HEK293 (cell line): ENCODE measurements around the gene TALDO1.

Experiments
- PRDM6 ChIP-seq: fragments of 450-650 bp; formaldehyde crosslinking; IDR thresholded peaks from 2 replicates; pipeline ENCODE4 v1.5.1; 2017; ENCODE audit warnings: missing biosample characterization, missing genetic modification characterization
- ZBTB1 ChIP-seq: fragments of 450-650 bp; formaldehyde crosslinking; IDR thresholded peaks from 2 replicates; pipeline ENCODE4 v1.5.1; 2016; ENCODE audit warnings: missing biosample characterization, missing genetic modification characterization
- ZEB2 ChIP-seq: fragments of 450-650 bp; formaldehyde crosslinking; IDR thresholded peaks from 2 replicates; pipeline ENCODE4 v1.5.1; 2016; ENCODE audit warnings: missing biosample characterization, missing genetic modification characterization
- ZFP3 ChIP-seq: fragments of 450-650 bp; formaldehyde crosslinking; IDR thresholded peaks from 2 replicates; pipeline ENCODE4 v1.5.1; 2016; ENCODE audit warnings: low read depth, missing biosample characterization, missing genetic modification characterization
- ZFP69B ChIP-seq: fragments of 450-650 bp; formaldehyde crosslinking; IDR thresholded peaks from 2 replicates; pipeline ENCODE4 v1.5.1; 2016; ENCODE audit warnings: missing biosample characterization, missing genetic modification characterization
- ZNF121 ChIP-seq: fragments of 450-650 bp; formaldehyde crosslinking; IDR thresholded peaks from 2 replicates; pipeline ENCODE4 v1.5.1; 2016; ENCODE audit warnings: missing biosample characterization, missing genetic modification characterization
- ZNF140 ChIP-seq: fragments of 450-650 bp; formaldehyde crosslinking; IDR thresholded peaks from 2 replicates; pipeline ENCODE4 v1.5.1; 2016; ENCODE audit warnings: missing biosample characterization, missing genetic modification characterization
- ZNF23 ChIP-seq: fragments of 450-650 bp; formaldehyde crosslinking; IDR thresholded peaks from 2 replicates; pipeline ENCODE4 v1.5.1; 2016; ENCODE audit warnings: missing biosample characterization, missing genetic modification characterization, borderline replicate concordance
- ZNF274 ChIP-seq, 2 experiments: fragments of 200-500 bp in 1 of 2; fragments of 450-650 bp in 1 of 2; sonication (Bioruptor generic) in 1 of 2; formaldehyde crosslinking in 1 of 2; IDR thresholded peaks; 2 replicates each; pipeline versions ENCODE4 v1.5.1 to v1.6.1; 2014 to 2016; ENCODE audit warnings: borderline replicate concordance in 1 of 2, inconsistent platforms in 1 of 2, low read length in 1 of 2, missing biosample characterization in 1 of 2, missing genetic modification characterization in 1 of 2
- ZNF302 ChIP-seq: fragments of 450-650 bp; formaldehyde crosslinking; IDR thresholded peaks from 2 replicates; pipeline ENCODE4 v1.5.1; 2016; ENCODE audit warnings: missing biosample characterization, missing genetic modification characterization, low read depth
- ZNF341 ChIP-seq: fragments of 450-650 bp; formaldehyde crosslinking; IDR thresholded peaks from 2 replicates; pipeline ENCODE4; 2016; ENCODE audit warnings: low read depth, missing biosample characterization, missing genetic modification characterization
- ZNF362 ChIP-seq: fragments of 450-650 bp; formaldehyde crosslinking; IDR thresholded peaks from 2 replicates; pipeline ENCODE4 v1.5.1; 2016; ENCODE audit warnings: missing biosample characterization, missing genetic modification characterization
- ZNF391 ChIP-seq: fragments of 450-650 bp; formaldehyde crosslinking; IDR thresholded peaks from 2 replicates; pipeline ENCODE4 v1.5.1; 2016; ENCODE audit warnings: low read depth, missing biosample characterization, missing genetic modification characterization, borderline replicate concordance
- ZNF530 ChIP-seq: fragments of 450-650 bp; formaldehyde crosslinking; IDR thresholded peaks from 2 replicates; pipeline ENCODE4 v1.5.1; 2016; ENCODE audit warnings: low read depth, missing biosample characterization, missing genetic modification characterization
- ZNF558 ChIP-seq: fragments of 450-650 bp; formaldehyde crosslinking; IDR thresholded peaks from 2 replicates; pipeline ENCODE4 v1.5.1; 2016; ENCODE audit warnings: missing biosample characterization, missing genetic modification characterization
- ZNF76 ChIP-seq: fragments of 450-650 bp; formaldehyde crosslinking; IDR thresholded peaks from 2 replicates; pipeline ENCODE4; 2016; ENCODE audit warnings: low read depth, missing biosample characterization, missing genetic modification characterization, borderline replicate concordance
- ZNF830 ChIP-seq: fragments of 450-650 bp; IDR thresholded peaks from 2 replicates; pipeline ENCODE4 v1.5.0; 2018; ENCODE audit warnings: missing biosample characterization, missing genetic modification characterization, low read depth, mild to moderate bottlenecking, moderate library complexity
- ZSCAN5A ChIP-seq: fragments of 450-650 bp; formaldehyde crosslinking; IDR thresholded peaks from 2 replicates; pipeline ENCODE4 v1.5.1; 2016; ENCODE audit warnings: missing biosample characterization, missing genetic modification characterization
- TF ChIP-seq, protein P1 (sequence below): fragments of 450-650 bp; formaldehyde crosslinking; IDR thresholded peaks from 2 replicates; pipeline ENCODE4 v1.5.1; 2016; ENCODE audit warnings: missing biosample characterization, missing genetic modification characterization
- TF ChIP-seq, protein P2 (sequence below): fragments of 450-650 bp; formaldehyde crosslinking; IDR thresholded peaks from 2 replicates; pipeline ENCODE4 v1.5.1; 2016; ENCODE audit warnings: missing biosample characterization, missing genetic modification characterization, borderline replicate concordance
- TF ChIP-seq, protein P3 (sequence below): fragments of 450-650 bp; formaldehyde crosslinking; IDR thresholded peaks from 2 replicates; pipeline ENCODE4 v1.5.1; 2016; ENCODE audit warnings: missing biosample characterization, missing genetic modification characterization

The TALDO1 gene

DNA sequence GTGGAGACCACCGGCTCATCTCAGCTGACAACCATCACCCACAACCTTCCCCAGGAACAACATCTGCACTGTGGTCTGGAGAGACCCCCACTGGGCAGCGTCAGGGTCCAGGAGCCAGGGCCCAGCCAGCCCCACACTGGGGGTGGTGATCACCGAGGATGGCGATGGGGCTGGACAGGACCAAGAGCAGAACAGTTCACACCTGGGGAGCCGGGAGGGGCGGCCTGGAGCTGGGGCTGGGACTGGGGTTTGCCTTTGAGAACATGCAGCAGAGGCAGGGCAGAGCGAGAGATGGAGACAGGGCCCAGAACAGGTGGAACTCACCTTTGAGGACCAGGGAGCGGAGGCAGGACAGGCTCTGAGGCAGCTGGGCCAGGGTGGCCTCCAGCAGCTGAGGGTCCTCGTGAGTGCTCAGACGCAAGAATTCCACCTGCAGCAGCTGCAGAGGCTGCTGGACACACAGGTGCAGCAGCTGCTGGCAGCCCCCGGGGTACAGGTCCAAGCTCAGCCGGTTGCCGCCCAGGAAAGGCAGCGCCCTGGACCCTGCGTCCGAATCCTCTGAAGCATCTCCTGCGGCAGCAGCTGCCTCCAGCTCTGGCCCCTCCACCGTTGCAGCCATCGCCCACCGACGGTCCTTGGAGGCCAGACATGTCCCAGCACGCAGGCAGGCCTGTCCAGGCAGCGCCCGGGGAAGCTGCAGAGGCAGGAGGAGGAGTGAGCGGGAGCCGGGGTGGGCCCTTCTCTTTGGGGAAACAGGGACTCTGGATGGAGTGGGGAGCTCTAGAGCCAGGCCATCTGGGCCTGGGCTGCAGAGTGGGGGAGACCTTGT, 56.7 kb downstream of the TALDO1 start (continued):
- no peak for TF ChIP-seq ZNF23 (tag by site-specific recombination)
- TF ChIP-seq ZFP3 (tag by site-specific recombination), result no peak
- TF ChIP-seq ZEB2 (tag by site-specific recombination), result 0 out of 2 replicates have a peak, but pooled peaks have one; percentile 14
- no peak for TF ChIP-seq ZNF830
- TF ChIP-seq ZNF530 (tag by site-specific recombination), result no peak
- no peak for TF ChIP-seq ZNF391
- TF ChIP-seq ZNF140, result no peak
- no peak for TF ChIP-seq ZNF274 (IDR thresholded peaks at IDR 0.05; ENCODE audit: low read length)
- TF ChIP-seq ZNF274 (tag by site-specific recombination; IDR thresholded peaks at IDR 0.05; ENCODE audit: borderline replicate concordance), result no peak
- no peak for TF ChIP-seq ZSCAN5A
- no peak for TF ChIP-seq ZNF302 (tag by site-specific recombination)
- TF ChIP-seq, protein P1, sequence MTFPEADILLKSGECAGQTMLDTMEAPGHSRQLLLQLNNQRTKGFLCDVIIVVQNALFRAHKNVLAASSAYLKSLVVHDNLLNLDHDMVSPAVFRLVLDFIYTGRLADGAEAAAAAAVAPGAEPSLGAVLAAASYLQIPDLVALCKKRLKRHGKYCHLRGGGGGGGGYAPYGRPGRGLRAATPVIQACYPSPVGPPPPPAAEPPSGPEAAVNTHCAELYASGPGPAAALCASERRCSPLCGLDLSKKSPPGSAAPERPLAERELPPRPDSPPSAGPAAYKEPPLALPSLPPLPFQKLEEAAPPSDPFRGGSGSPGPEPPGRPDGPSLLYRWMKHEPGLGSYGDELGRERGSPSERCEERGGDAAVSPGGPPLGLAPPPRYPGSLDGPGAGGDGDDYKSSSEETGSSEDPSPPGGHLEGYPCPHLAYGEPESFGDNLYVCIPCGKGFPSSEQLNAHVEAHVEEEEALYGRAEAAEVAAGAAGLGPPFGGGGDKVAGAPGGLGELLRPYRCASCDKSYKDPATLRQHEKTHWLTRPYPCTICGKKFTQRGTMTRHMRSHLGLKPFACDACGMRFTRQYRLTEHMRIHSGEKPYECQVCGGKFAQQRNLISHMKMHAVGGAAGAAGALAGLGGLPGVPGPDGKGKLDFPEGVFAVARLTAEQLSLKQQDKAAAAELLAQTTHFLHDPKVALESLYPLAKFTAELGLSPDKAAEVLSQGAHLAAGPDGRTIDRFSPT, result peak; percentile 37; the same call in 1 of the 2 replicates
- no peak for TF ChIP-seq ZNF76 (tag by site-specific recombination)
- TF ChIP-seq, protein P2, sequence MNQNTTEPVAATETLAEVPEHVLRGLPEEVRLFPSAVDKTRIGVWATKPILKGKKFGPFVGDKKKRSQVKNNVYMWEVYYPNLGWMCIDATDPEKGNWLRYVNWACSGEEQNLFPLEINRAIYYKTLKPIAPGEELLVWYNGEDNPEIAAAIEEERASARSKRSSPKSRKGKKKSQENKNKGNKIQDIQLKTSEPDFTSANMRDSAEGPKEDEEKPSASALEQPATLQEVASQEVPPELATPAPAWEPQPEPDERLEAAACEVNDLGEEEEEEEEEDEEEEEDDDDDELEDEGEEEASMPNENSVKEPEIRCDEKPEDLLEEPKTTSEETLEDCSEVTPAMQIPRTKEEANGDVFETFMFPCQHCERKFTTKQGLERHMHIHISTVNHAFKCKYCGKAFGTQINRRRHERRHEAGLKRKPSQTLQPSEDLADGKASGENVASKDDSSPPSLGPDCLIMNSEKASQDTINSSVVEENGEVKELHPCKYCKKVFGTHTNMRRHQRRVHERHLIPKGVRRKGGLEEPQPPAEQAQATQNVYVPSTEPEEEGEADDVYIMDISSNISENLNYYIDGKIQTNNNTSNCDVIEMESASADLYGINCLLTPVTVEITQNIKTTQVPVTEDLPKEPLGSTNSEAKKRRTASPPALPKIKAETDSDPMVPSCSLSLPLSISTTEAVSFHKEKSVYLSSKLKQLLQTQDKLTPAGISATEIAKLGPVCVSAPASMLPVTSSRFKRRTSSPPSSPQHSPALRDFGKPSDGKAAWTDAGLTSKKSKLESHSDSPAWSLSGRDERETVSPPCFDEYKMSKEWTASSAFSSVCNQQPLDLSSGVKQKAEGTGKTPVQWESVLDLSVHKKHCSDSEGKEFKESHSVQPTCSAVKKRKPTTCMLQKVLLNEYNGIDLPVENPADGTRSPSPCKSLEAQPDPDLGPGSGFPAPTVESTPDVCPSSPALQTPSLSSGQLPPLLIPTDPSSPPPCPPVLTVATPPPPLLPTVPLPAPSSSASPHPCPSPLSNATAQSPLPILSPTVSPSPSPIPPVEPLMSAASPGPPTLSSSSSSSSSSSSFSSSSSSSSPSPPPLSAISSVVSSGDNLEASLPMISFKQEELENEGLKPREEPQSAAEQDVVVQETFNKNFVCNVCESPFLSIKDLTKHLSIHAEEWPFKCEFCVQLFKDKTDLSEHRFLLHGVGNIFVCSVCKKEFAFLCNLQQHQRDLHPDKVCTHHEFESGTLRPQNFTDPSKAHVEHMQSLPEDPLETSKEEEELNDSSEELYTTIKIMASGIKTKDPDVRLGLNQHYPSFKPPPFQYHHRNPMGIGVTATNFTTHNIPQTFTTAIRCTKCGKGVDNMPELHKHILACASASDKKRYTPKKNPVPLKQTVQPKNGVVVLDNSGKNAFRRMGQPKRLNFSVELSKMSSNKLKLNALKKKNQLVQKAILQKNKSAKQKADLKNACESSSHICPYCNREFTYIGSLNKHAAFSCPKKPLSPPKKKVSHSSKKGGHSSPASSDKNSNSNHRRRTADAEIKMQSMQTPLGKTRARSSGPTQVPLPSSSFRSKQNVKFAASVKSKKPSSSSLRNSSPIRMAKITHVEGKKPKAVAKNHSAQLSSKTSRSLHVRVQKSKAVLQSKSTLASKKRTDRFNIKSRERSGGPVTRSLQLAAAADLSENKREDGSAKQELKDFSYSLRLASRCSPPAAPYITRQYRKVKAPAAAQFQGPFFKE (tag by site-specific recombination), result no peak
- peak; percentile 85 for TF ChIP-seq ZFP69B (tag by site-specific recombination)
- TF ChIP-seq ZNF341 (tag by site-specific recombination), result no peak
- no peak for TF ChIP-seq PRDM6 (tag by site-specific recombination)
- no peak for TF ChIP-seq ZNF558 (tag by site-specific recombination)
- no peak for TF ChIP-seq ZBTB1 (tag by site-specific recombination)
- no peak for TF ChIP-seq ZNF121 (tag by site-specific recombination)
- TF ChIP-seq, protein P3, sequence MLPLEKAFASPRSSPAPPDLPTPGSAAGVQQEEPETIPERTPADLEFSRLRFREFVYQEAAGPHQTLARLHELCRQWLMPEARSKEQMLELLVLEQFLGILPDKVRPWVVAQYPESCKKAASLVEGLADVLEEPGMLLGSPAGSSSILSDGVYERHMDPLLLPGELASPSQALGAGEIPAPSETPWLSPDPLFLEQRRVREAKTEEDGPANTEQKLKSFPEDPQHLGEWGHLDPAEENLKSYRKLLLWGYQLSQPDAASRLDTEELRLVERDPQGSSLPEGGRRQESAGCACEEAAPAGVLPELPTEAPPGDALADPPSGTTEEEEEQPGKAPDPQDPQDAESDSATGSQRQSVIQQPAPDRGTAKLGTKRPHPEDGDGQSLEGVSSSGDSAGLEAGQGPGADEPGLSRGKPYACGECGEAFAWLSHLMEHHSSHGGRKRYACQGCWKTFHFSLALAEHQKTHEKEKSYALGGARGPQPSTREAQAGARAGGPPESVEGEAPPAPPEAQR (tag by site-specific recombination), result no peak
- no peak for TF ChIP-seq ZNF362
